Stomach (tissue), 9 donors: ENCODE data around the gene FRAS1. TPM values are rescaled to one million over a fixed set of nuclear protein-coding genes. Genes with fewer than 3 reads are reported as not detected.
"Not testable (repeated sequence)": the region's sequence is repeated elsewhere in the genome, so short reads cannot be mapped to it uniquely, and the experiment has no call there.

Experiments
- DNase-seq, 2 donors: peaks; one replicate each; pipeline versions ENCODE4 v3.0.0 to v3.0.0-alpha.2; 2013 to 2019
- H3K27ac ChIP-seq, 5 donors: fragments of 200-600 bp in 4 of 5; sonication (generic) in 4 of 5; one replicate each; pipeline ENCODE4 v1.5.1; 2013 to 2019; ENCODE audit warnings: mild to moderate bottlenecking in 1 of 5, moderate library complexity in 1 of 5
- H3K27me3 ChIP-seq, 3 donors: fragments of 200-600 bp; sonication (generic); one replicate each; pipeline ENCODE4 v1.5.1; 2017 to 2019; ENCODE audit warnings: mixed run types in 1 of 3
- H3K36me3 ChIP-seq, 4 donors: fragments of 200-600 bp; sonication (generic); 1 replicate in 3 of 4; 2 replicates in 1 of 4; pipeline ENCODE4 v1.5.1; 2016 to 2019
- H3K4me1 ChIP-seq, 4 donors: fragments of 200-600 bp; sonication (generic); one replicate each; pipeline ENCODE4 v1.5.1; 2016 to 2019
- H3K4me3 ChIP-seq, 4 donors: fragments of 200-600 bp; sonication (generic) in 3 of 4; one replicate each; pipeline ENCODE4 v1.5.1; 2016 to 2019; ENCODE audit warnings: mild to moderate bottlenecking in 1 of 4
- H3K9me3 ChIP-seq, 4 donors: fragments of 200-600 bp; sonication (generic); one replicate each; pipeline ENCODE4 v1.5.1; 2016 to 2019
- CTCF ChIP-seq, 7 experiments: fragments of 450-650 bp in 4 of 7; fragments of 200-600 bp in 3 of 7; sonication (generic) in 3 of 7; IDR thresholded peaks; one replicate each; pipeline ENCODE4 v1.5.1; 2016 to 2019; ENCODE audit warnings: antibody characterized with exemption in 7 of 7, control low read depth in 2 of 7, mild to moderate bottlenecking in 1 of 7
- EP300 ChIP-seq: sonication (generic); formaldehyde crosslinking; IDR thresholded peaks from one replicate; pipeline ENCODE4 v1.6.1; 2017; ENCODE audit warnings: antibody characterized with exemption
- POLR2A ChIP-seq, 4 donors: fragments of 450-650 bp; IDR thresholded peaks; one replicate each; pipeline ENCODE4 v1.6.1; 2016; ENCODE audit warnings: antibody characterized with exemption in 4 of 4, control low read depth in 2 of 4, mild to moderate bottlenecking in 1 of 4, moderate library complexity in 1 of 4
- POLR2AphosphoS5 ChIP-seq, 3 donors: sonication (generic); formaldehyde crosslinking; IDR thresholded peaks; one replicate each; pipeline ENCODE4 v1.6.1; 2016; ENCODE audit warnings: antibody characterized with exemption in 3 of 3
- WGBS, 5 donors: extraction: QIAGEN DNeasy Blood & Tissue Kit in 3 of 5; methylation state at CpG; one replicate each; pipeline versions ENCODE4 v1.1.5 to v1.1.7; 2013 to 2018; 5-methylcytosine and 5-hydroxymethylcytosine counted together
- intact Hi-C: fragments of 100-400 bp; cut with DNase I; formaldehyde crosslinking; loops from one replicate; pipeline ENCODE4 v1.15.1; 2023; ENCODE audit warnings: low total_unique reads
- polyA plus RNA-seq, 3 donors: library from polyadenylated mRNA; stranded (reverse); fragments of 200-250 nt; gene quantifications; one replicate each; pipeline ENCODE4 v1.2.3, GENCODE V29; 2013
- total RNA-seq, 5 donors: library from RNA; depleted of rRNA; stranded (reverse); fragments of >200 nt; gene quantifications; one replicate each; pipeline versions ENCODE4 v1.1.0 to v1.2.3, GENCODE V29; 2014 to 2016
- donor health status: healthy with polysubstance abuse.
- donor health status: Bipolar disorder and iron deficiency.
- donor health status: healthy.

FRAS1 gene
- total and polyA plus RNA-seq, 8 donors, result under 0.01 to 12.7 (median 2.0) TPM

GRCh38 chr4:78250500-78250899 lies 193.4 kb downstream of the FRAS1 start:
- H3K9me3 ChIP-seq, result peaks cover 6 to 15% (median 15%) of the 10 kb centered on the region in 4 donors
- no peak for DNase-seq
- no peaks in the 10 kb centered on the region for H3K4me1 ChIP-seq
- no peaks in the 10 kb centered on the region for H3K27me3 ChIP-seq
- intact Hi-C loops, result no loop called here
- H3K4me3 ChIP-seq, result no peak overlapping the region
- no peak overlapping the region for H3K27ac ChIP-seq
- no peaks in the 10 kb centered on the region for H3K36me3 ChIP-seq
- WGBS, 5 donors, result 68 to 90% (median 85%) methylated on average over 2 of the region's 2 CpGs
- TF ChIP-seq POLR2AphosphoS5 (IDR thresholded peaks at IDR 0.05) (no peak), POLR2A (IDR thresholded peaks at IDR 0.05) (no peak), CTCF (IDR thresholded peaks at IDR 0.05) (no peak), EP300 (no peak)

- H3K27ac ChIP-seq, H3K4me1 ChIP-seq, DNase-seq, H3K4me3 ChIP-seq, H3K36me3 ChIP-seq, intact Hi-C loops, H3K27me3 ChIP-seq: not testable (repeated sequence)
- peaks cover 6 to 15% (median 15%) of the 10 kb centered on the region in 4 donors for H3K9me3 ChIP-seq
- 85 to 94% (median 92%) methylated on average over 8 of the region's 8 CpGs for WGBS, 5 donors
These were observed 195.7 kb downstream of the FRAS1 start for GRCh38 chr4:78252773-78253172.

GRCh38 chr4:78254893-78255292 lies 197.8 kb downstream of the FRAS1 start:
- Histone ChIP-seq H3K27ac (no peak overlapping the region), H3K4me3 (no peak overlapping the region), H3K4me1 (no peaks in the 10 kb centered on the region), H3K27me3 (no peaks in the 10 kb centered on the region), H3K36me3 (no peaks in the 10 kb centered on the region), H3K9me3 (peaks cover 6 to 15% (median 15%) of the 10 kb centered on the region in 4 donors)
- intact Hi-C loops, result no loop called here
- 51 to 76% (median 66%) methylated on average over 4 of the region's 4 CpGs for WGBS, 5 donors
- DNase-seq, result no peak
- TF ChIP-seq POLR2A (IDR thresholded peaks at IDR 0.05), result no peak
- TF ChIP-seq POLR2AphosphoS5 (IDR thresholded peaks at IDR 0.05), result no peak
- no peak for TF ChIP-seq CTCF (IDR thresholded peaks at IDR 0.05)
- TF ChIP-seq EP300, result no peak

- no peaks in the 10 kb centered on the region for H3K36me3 ChIP-seq
- no peak overlapping the region for H3K27ac ChIP-seq
- no peaks in the 10 kb centered on the region for H3K4me1 ChIP-seq
- WGBS, 5 donors, result 67 to 73% (median 70%) methylated on average over 5 of the region's 5 CpGs
- H3K27me3 ChIP-seq, result no peaks in the 10 kb centered on the region
- peaks cover 0 to 11% (median 8%) of the 10 kb centered on the region in 4 donors for H3K9me3 ChIP-seq
- no peak for DNase-seq
- H3K4me3 ChIP-seq, result no peak overlapping the region
- intact Hi-C loops, result no loop called here
- TF ChIP-seq POLR2AphosphoS5 (IDR thresholded peaks at IDR 0.05) (no peak), EP300 (no peak)
These were observed 207.9 kb downstream of the FRAS1 start for GRCh38 chr4:78265006-78265405.

GRCh38 chr4:78267790-78268189 lies 210.7 kb downstream of the FRAS1 start:
- no peak overlapping the region for H3K27ac ChIP-seq
- no peaks in the 10 kb centered on the region for H3K36me3 ChIP-seq
- TF ChIP-seq EP300 (no peak), CTCF (IDR thresholded peaks at IDR 0.05) (no peak)
- H3K4me1 ChIP-seq, result no peaks in the 10 kb centered on the region
- H3K4me3 ChIP-seq, result no peak overlapping the region
- 75 to 83% (median 75%) methylated on average over 7 of the region's 7 CpGs for WGBS, 5 donors
- no peaks in the 10 kb centered on the region for H3K27me3 ChIP-seq
- no peak for DNase-seq
- intact Hi-C loops, result no loop called here
- H3K9me3 ChIP-seq, result peaks cover 0 to 11% (median 8%) of the 10 kb centered on the region in 4 donors
